Ishikawa (cell line): Measurements from ENCODE around the gene PEMT.

ENCODE experiments used
- CEBPB ChIP-seq: IDR thresholded peaks from 2 replicates; pipeline ENCODE4 v1.6.1; 2012
- CREB1 ChIP-seq: IDR thresholded peaks from 2 replicates; pipeline ENCODE4 v1.6.1; 2012; ENCODE audit warnings: low read depth
- EP300 ChIP-seq: IDR thresholded peaks from 2 replicates; pipeline ENCODE4 v1.6.1; 2012; ENCODE audit warnings: borderline replicate concordance
- REST ChIP-seq: IDR thresholded peaks from 2 replicates; pipeline ENCODE4 v1.6.1; 2012; ENCODE audit warnings: low read depth, mild to moderate bottlenecking
- TAF1 ChIP-seq: IDR thresholded peaks from 2 replicates; pipeline ENCODE4 v1.6.1; 2012; ENCODE audit warnings: low read depth, mild to moderate bottlenecking

DNA sequence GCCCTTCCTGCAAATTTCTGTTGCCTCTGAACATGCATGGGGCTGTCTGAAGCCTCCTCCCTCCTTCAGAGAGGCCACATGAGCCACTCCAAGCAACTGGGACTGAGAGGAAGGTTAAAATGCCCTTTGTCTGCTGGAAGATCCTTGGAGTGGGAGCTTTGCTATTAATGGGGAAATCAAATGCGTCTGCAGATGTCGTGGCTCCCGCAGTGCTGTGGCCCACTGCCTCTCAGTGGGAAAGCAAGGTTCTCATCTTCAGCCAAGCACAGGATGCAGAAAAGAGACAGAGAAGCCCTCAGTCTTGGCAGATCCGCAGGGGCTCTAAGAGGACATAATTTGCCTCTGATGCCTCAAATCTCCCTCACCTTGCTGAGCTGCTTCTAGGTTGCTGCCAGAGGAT is 34.8 kb downstream of the PEMT start:
- TF ChIP-seq EP300 (no peak), REST (no peak), CREB1 (no peak), CEBPB (no peak), TAF1 (no peak)
